ENCODE measurements around the gene SLC48A1.

GRCh38 chr12:47813511-47814196 is 40.6 kb downstream of the SLC48A1 start:
- no peak for TF ChIP-seq CTCF (IDR thresholded peaks at IDR 0.05; ENCODE audit: low read length)
- no peak for TF ChIP-seq EZH2 (IDR thresholded peaks at IDR 0.05; ENCODE audit: borderline replicate concordance, low read length)

Data from OCI-LY1 (cell line).